ENCODE measurements around the gene APOBEC3B. TPM values are rescaled to one million over a fixed set of nuclear protein-coding genes. Genes with fewer than 3 reads are reported as not detected.

Gene APOBEC3B
- total RNA-seq, 1 donor from 2014 or later, result 17.0 TPM

- H3K9me3 Mint-ChIP-seq, result no peaks in the 10 kb centered on the region
- intact Hi-C loops (cut with micrococcal nuclease), result no loop called here
- no peak overlapping the region for H3K4me3 Mint-ChIP-seq (ENCODE audit: low read depth)
- DNase-seq (ENCODE audit: low spot score), result no peak
- peaks cover 7% of the 10 kb centered on the region for H3K27me3 Mint-ChIP-seq (ENCODE audit: low read depth)
- no peak overlapping the region for H3K27ac Mint-ChIP-seq
- H3K4me1 Mint-ChIP-seq (ENCODE audit: low read depth), result peaks cover 4% of the 10 kb centered on the region
- no peaks in the 10 kb centered on the region for H3K36me3 Mint-ChIP-seq (ENCODE audit: low read depth)
Observed at GRCh38 chr22:38964306-38964705, 17.8 kb upstream of the APOBEC3B start.

GRCh38 chr22:38964989-38965388 lies 17.2 kb upstream of the APOBEC3B start:
- Mint-ChIP-seq H3K27ac (no peak overlapping the region), H3K4me1 (ENCODE audit: low read depth) (peaks cover 4% of the 10 kb centered on the region), H3K27me3 (ENCODE audit: low read depth) (peaks cover 7% of the 10 kb centered on the region), H3K9me3 (no peaks in the 10 kb centered on the region), H3K4me3 (ENCODE audit: low read depth) (no peak overlapping the region), H3K36me3 (ENCODE audit: low read depth) (no peaks in the 10 kb centered on the region)
- no peak for DNase-seq (ENCODE audit: low spot score)
- intact Hi-C loops (cut with micrococcal nuclease), result no loop called here

GRCh38 chr22:38965614-38966379 lies 16.4 kb upstream of the APOBEC3B start:
- no peak overlapping the region for H3K4me3 Mint-ChIP-seq (ENCODE audit: low read depth)
- H3K27ac Mint-ChIP-seq, result no peak overlapping the region
- H3K36me3 Mint-ChIP-seq (ENCODE audit: low read depth), result no peaks in the 10 kb centered on the region
- intact Hi-C loops (cut with micrococcal nuclease), result no loop called here
- no peaks in the 10 kb centered on the region for H3K9me3 Mint-ChIP-seq
- no peak for DNase-seq (ENCODE audit: low spot score)
- H3K4me1 Mint-ChIP-seq (ENCODE audit: low read depth), result peaks cover 4% of the 10 kb centered on the region
- H3K27me3 Mint-ChIP-seq (ENCODE audit: low read depth), result peaks cover 12% of the 10 kb centered on the region

- intact Hi-C loops (cut with micrococcal nuclease), result no loop called here
- no peak overlapping the region for H3K27ac Mint-ChIP-seq
- H3K4me3 Mint-ChIP-seq (ENCODE audit: low read depth), result no peak overlapping the region
- no peaks in the 10 kb centered on the region for H3K36me3 Mint-ChIP-seq (ENCODE audit: low read depth)
- H3K4me1 Mint-ChIP-seq (ENCODE audit: low read depth), result peaks cover 4% of the 10 kb centered on the region
- peaks cover 16% of the 10 kb centered on the region for H3K27me3 Mint-ChIP-seq (ENCODE audit: low read depth)
- no peaks in the 10 kb centered on the region for H3K9me3 Mint-ChIP-seq
- DNase-seq (ENCODE audit: low spot score), result no peak
Observed at GRCh38 chr22:38966380-38966702, 15.8 kb upstream of the APOBEC3B start.

- Mint-ChIP-seq H3K27ac (no peak overlapping the region), H3K27me3 (ENCODE audit: low read depth) (peaks cover 16% of the 10 kb centered on the region), H3K4me1 (ENCODE audit: low read depth) (peaks cover 4% of the 10 kb centered on the region), H3K4me3 (ENCODE audit: low read depth) (no peak overlapping the region), H3K9me3 (no peaks in the 10 kb centered on the region), H3K36me3 (ENCODE audit: low read depth) (no peaks in the 10 kb centered on the region)
- intact Hi-C loops (cut with micrococcal nuclease), result no loop called here
- no peak for DNase-seq (ENCODE audit: low spot score)
Observed at GRCh38 chr22:38966942-38967341, 15.2 kb upstream of the APOBEC3B start.

GRCh38 chr22:38967451-38968450 lies 14.4 kb upstream of the APOBEC3B start:
- intact Hi-C loops (cut with micrococcal nuclease), result no loop called here

GRCh38 chr22:38968801-38969200 lies 13.3 kb upstream of the APOBEC3B start:
- DNase-seq (ENCODE audit: low spot score), result no peak
- Mint-ChIP-seq H3K9me3 (no peaks in the 10 kb centered on the region), H3K36me3 (ENCODE audit: low read depth) (no peaks in the 10 kb centered on the region), H3K4me3 (ENCODE audit: low read depth) (no peak overlapping the region), H3K27ac (no peak overlapping the region), H3K27me3 (ENCODE audit: low read depth) (peaks cover 16% of the 10 kb centered on the region), H3K4me1 (ENCODE audit: low read depth) (peaks cover 7% of the 10 kb centered on the region)
- intact Hi-C loops (cut with micrococcal nuclease), result no loop called here

More at GRCh38 chr22:38967451-38968450, 14.4 kb upstream of the APOBEC3B start:
- H3K4me3 Mint-ChIP-seq (ENCODE audit: low read depth), result no peak overlapping the region
- H3K4me1 Mint-ChIP-seq (ENCODE audit: low read depth), result peaks cover 7% of the 10 kb centered on the region
- H3K27ac Mint-ChIP-seq, result no peak overlapping the region
- no peak for DNase-seq (ENCODE audit: low spot score)
- no peaks in the 10 kb centered on the region for H3K36me3 Mint-ChIP-seq (ENCODE audit: low read depth)
- peaks cover 16% of the 10 kb centered on the region for H3K27me3 Mint-ChIP-seq (ENCODE audit: low read depth)
- H3K9me3 Mint-ChIP-seq, result no peaks in the 10 kb centered on the region

- Mint-ChIP-seq H3K27me3 (ENCODE audit: low read depth) (peaks cover 16% of the 10 kb centered on the region), H3K36me3 (ENCODE audit: low read depth) (no peaks in the 10 kb centered on the region), H3K4me3 (ENCODE audit: low read depth) (no peak overlapping the region), H3K9me3 (no peaks in the 10 kb centered on the region), H3K27ac (peak overlapping the region; percentile 2), H3K4me1 (ENCODE audit: low read depth) (peaks cover 4% of the 10 kb centered on the region)
- intact Hi-C loops (cut with micrococcal nuclease), result no loop called here
- no peak for DNase-seq (ENCODE audit: low spot score)
Observed at GRCh38 chr22:38970551-38970950, 11.6 kb upstream of the APOBEC3B start.

- H3K27ac Mint-ChIP-seq, result no peak overlapping the region
- intact Hi-C loops (cut with micrococcal nuclease), result no loop called here
- H3K4me3 Mint-ChIP-seq (ENCODE audit: low read depth), result no peak overlapping the region
Observed at GRCh38 chr22:38971202-38971601, 10.9 kb upstream of the APOBEC3B start.

GRCh38 chr22:38971791-38972190 lies 10.4 kb upstream of the APOBEC3B start:
- intact Hi-C loops (cut with micrococcal nuclease), result no loop called here
- peaks cover 15% of the 10 kb centered on the region for H3K27me3 Mint-ChIP-seq (ENCODE audit: low read depth)

More at GRCh38 chr22:38971202-38971601, 10.9 kb upstream of the APOBEC3B start:
- H3K9me3 Mint-ChIP-seq, result no peaks in the 10 kb centered on the region
- H3K4me1 Mint-ChIP-seq (ENCODE audit: low read depth), result peaks cover 4% of the 10 kb centered on the region
- no peaks in the 10 kb centered on the region for H3K36me3 Mint-ChIP-seq (ENCODE audit: low read depth)
- no peak for DNase-seq (ENCODE audit: low spot score)
- H3K27me3 Mint-ChIP-seq (ENCODE audit: low read depth), result peaks cover 16% of the 10 kb centered on the region

GRCh38 chr22:38972558-38972957 lies 9.6 kb upstream of the APOBEC3B start:
- no peak for DNase-seq (ENCODE audit: low spot score)
- intact Hi-C loops (cut with micrococcal nuclease), result no loop called here
- no peak overlapping the region for H3K27ac Mint-ChIP-seq
- H3K27me3 Mint-ChIP-seq (ENCODE audit: low read depth), result peaks cover 16% of the 10 kb centered on the region
- H3K4me3 Mint-ChIP-seq (ENCODE audit: low read depth), result no peak overlapping the region
- H3K4me1 Mint-ChIP-seq (ENCODE audit: low read depth), result peaks cover 4% of the 10 kb centered on the region
- H3K36me3 Mint-ChIP-seq (ENCODE audit: low read depth), result no peaks in the 10 kb centered on the region
- no peaks in the 10 kb centered on the region for H3K9me3 Mint-ChIP-seq

More at GRCh38 chr22:38971791-38972190, 10.4 kb upstream of the APOBEC3B start:
- H3K4me3 Mint-ChIP-seq (ENCODE audit: low read depth), result no peak overlapping the region
- H3K4me1 Mint-ChIP-seq (ENCODE audit: low read depth), result peaks cover 4% of the 10 kb centered on the region
- no peak for DNase-seq (ENCODE audit: low spot score)
- H3K27ac Mint-ChIP-seq, result no peak overlapping the region
- H3K36me3 Mint-ChIP-seq (ENCODE audit: low read depth), result no peaks in the 10 kb centered on the region
- no peaks in the 10 kb centered on the region for H3K9me3 Mint-ChIP-seq

GRCh38 chr22:38973289-38974169 lies 8.6 kb upstream of the APOBEC3B start:
- intact Hi-C loops (cut with micrococcal nuclease), result loop anchor here (1.0 kb wide), 1 partner anchor 30 kb away; no protein-coding TSS in a partner anchor
- no peak overlapping the region for H3K4me3 Mint-ChIP-seq (ENCODE audit: low read depth)
- H3K27ac Mint-ChIP-seq, result no peak overlapping the region
- peaks cover 19% of the 10 kb centered on the region for H3K27me3 Mint-ChIP-seq (ENCODE audit: low read depth)
- no peaks in the 10 kb centered on the region for H3K36me3 Mint-ChIP-seq (ENCODE audit: low read depth)
- no peaks in the 10 kb centered on the region for H3K9me3 Mint-ChIP-seq
- DNase-seq (ENCODE audit: low spot score), result peak; percentile 40
- H3K4me1 Mint-ChIP-seq (ENCODE audit: low read depth), result peaks cover 4% of the 10 kb centered on the region

All from activated T-helper 2 cell treated with anti-CD3 and anti-CD28 coated beads, Interferon-gamma antibody, Interleukin-2, Interleukin-4, amounts not matched to agents 10 μg/mL and 5 μg/mL and 100 μg/mL, durations not matched to agents 14 hours and 24 hours and 36 hours (primary cell).